SW 1271 (cell line): ENCODE data around the gene CCDC121.
A peak's percentile ranks its signal among the peaks of the same experiment; 100 is the strongest.
"Not testable (repeated sequence)": the region's sequence is repeated elsewhere in the genome, so short reads cannot be mapped to it uniquely, and the experiment has no call there.

Experiments used
- DNase-seq, 2 experiments: peaks; one replicate each; lab custom pipeline; 2025; lab: John Stamatoyannopoulos, UW

CCDC121 gene

GRCh38 chr2:27636766-27637165 lies 8.0 kb upstream of the CCDC121 start:
- DNase-seq = no peak

DNA sequence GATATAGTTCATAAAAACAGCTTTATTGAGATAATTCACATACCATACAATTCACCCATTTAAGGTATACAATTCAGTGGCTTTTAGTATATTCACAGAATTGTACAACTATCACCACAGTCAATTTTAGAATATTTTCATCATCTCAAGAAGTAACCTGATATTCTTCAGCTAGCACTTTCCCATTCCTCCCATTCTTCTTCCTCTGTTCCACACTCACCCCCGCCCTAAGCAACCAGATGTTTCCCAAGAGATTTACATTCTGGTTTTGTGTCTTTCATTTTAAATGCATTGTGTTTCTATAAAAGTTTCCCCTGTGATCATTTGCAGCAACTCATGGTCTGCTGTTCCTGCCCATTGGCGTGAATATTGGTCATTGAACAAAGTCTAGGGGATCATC lies 5.5 kb upstream of the CCDC121 start:
- no peak for DNase-seq

DNA sequence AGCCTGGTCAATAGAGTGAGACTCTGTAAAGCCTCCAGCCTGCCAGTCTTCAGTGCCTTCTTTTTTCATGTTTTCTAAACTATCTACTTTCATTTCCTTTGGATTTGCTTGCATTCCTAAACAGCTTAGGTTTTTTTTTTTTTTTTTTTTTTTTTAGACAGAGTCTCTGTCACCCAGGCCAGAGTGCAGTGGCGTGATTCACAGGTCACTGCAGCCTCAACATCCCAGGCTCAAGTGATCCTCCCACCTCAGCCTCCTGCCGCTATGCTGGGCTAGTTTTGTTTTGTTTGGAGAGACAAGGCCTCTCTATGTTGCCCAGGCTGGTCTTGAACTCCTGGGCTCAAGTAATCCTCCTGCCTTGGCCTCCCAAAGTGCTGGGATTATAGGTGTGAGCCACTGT lies 1.4 kb upstream of the CCDC121 start:
- not testable (repeated sequence) for DNase-seq

- peak in 1 of 2 experiments; percentile 49 for DNase-seq
Measured at GRCh38 chr2:27627963-27628766, 647 bp downstream of the CCDC121 start.

GRCh38 chr2:27626921-27627320 lies 1.9 kb downstream of the CCDC121 start:
- not testable (repeated sequence) for DNase-seq

- DNase-seq = not testable (repeated sequence)
Measured at GRCh38 chr2:27626323-27626722, 2.5 kb downstream of the CCDC121 start.

DNA sequence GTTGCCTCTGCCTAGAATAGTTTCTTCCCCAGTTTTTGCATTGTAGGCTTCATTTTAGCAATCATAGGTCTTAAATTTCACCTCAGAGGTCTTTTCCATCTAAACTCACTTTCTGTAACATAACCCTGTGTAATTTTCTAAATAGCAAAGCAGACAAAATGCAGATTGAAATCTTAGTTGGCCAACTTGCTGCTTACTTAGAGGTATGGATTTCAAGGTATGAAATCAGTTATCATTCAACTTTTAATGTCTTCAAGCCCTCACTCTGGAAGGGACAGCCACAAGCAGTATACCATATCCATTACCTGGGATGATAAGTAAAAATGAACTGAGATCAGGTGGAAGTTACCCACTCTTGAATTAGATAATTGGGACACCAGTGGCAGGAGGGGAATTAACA lies 3.9 kb downstream of the CCDC121 start:
- no peak for DNase-seq

DNA sequence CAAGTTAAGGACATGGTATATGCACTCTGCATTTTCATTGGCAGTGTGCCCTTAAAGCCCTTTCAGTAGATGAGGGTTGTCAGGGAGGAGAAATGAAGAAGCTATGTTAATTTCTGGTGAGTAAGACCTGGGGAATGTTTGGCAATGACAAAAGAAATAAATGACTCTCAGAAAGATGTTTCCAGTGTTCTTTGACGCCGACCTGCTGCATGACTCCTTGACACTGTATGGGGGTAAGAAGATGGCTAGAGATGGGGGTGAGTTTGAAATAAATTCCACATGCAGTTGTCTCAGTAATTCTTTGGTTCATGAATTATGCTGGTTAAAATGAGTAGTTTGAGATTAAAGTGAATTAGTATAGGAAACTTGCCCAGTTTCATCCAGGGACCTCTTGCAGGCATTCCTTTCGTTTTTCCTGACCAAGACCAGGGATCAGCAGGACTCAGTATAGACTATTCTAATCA lies 5.9 kb downstream of the CCDC121 start:
- DNase-seq = peak in 1 of 2 experiments; percentile 17

- DNase-seq = no peak
Measured at GRCh38 chr2:27621524-27621923, 7.3 kb downstream of the CCDC121 start.

DNA sequence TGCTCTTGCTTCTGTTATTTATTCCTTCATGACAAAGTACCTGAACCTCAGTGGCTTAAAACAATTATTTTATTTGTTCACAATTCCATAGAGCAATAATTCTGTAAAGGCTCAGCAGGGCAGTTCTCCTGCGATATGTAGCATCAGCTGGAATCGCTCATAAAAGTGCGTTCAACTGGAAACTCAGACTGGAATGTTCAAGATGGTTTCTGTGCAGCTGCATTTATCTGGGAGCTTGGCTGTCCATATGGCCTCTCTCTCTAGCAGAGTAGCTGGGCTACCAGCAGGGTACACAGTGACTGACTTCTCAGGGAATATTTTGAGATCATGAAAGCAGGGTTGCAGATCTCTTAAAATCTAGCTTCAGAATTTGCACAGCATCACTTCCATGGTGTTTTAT lies 13.5 kb downstream of the CCDC121 start:
- no peak for DNase-seq

DNA sequence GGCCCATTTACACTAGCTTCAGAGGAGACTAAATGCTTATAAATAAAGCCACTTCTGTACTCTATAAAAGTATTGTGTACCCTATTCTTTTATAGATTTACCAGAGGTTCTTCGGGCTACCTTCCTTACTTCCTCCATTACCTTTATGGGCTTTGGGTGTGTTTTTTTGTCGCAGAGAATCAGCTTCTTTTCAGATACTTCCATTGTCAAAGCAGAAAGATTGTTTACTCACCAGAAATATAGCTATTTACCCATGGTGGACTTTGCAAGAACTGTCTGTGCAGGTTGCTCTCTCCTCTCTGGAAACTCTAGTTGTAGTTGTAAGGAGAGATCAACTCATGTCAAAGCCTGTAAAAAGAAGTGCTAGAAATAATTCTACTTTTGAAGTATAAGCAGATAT lies 14.8 kb downstream of the CCDC121 start:
- no peak for DNase-seq

DNA sequence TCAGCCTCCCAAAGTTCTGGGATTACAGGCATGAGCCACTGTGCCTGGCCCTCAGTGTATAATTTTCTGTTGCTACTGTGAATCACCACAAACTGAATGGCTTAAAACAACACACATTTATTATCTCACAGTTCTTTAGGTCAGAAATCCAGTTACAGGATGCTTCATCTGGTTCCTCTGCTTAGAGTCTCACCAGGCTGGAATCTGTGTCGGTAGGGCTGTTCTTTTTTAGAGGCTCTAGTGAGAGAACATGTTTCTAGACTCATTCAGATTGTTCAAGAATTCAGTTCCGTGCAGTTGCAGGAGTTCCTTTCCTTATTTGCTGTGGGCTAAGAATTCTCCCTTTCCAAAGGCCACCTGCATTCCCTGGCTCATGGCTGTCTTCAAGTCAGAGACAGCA lies 22.2 kb downstream of the CCDC121 start:
- DNase-seq = no peak

- DNase-seq = no peak
Measured at GRCh38 chr2:27596627-27597026, 32.2 kb downstream of the CCDC121 start.

- DNase-seq = not testable (repeated sequence)
Measured at GRCh38 chr2:27595412-27595811, 33.4 kb downstream of the CCDC121 start.

DNA sequence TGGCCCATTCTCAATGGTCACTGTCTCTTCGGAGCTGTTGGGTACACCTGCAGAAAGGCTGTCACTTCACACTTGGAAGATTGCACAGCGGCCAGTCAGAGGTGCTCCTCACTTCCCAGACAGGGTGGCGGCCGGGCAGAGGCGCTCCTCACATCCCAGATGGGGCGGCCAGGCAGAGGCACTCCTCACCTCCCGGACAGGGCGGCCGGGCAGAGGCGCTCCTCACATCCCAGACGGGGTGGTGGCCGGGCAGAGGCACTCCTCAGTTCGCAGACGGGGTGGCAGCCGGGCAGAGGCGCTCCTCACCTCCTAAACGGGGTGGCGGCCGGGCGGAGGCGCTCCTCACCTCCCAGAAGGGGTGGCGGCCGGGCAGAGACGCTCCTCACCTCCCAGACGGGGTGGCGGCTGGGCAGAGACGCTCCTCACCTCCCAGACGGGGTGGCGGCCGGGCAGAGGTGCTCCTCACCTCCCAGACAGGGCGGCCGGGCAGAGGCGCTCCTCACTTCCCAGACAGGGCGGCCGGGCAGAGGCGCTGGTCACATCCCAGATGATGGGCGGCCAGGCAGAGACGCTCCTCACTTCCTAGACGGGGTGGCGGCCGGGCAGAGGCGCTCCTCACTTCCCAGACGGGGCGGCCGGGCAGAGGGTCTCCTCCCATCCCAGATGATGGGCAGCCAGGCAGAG lies 34.6 kb downstream of the CCDC121 start:
- not testable (repeated sequence) for DNase-seq

GRCh38 chr2:27593240-27593639 lies 35.6 kb downstream of the CCDC121 start:
- DNase-seq = no peak

GRCh38 chr2:27591745-27592144 lies 37.1 kb downstream of the CCDC121 start:
- no peak for DNase-seq

GRCh38 chr2:27588308-27588707 lies 40.5 kb downstream of the CCDC121 start:
- no peak for DNase-seq

GRCh38 chr2:27587025-27587424 lies 41.8 kb downstream of the CCDC121 start:
- no peak for DNase-seq

DNA sequence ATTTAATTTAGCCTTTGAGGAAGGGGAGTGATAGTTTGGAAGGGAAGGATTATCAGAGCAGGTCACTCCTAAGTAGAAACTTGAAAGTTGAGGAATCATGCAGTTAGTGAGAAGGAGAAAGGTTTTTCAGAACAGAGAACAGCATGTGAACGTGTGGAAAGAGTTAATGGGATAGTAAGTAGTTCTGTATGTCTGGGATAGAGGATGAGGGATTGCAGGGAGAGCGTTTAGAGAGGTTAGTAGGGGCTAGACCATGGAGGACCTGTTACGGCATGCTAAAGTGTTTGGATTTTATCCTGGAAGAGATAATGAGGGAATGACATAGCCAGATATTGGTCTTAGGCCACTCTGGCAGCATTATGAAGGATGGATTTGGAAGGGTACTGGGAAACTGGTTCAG lies 44.2 kb downstream of the CCDC121 start:
- no peak for DNase-seq

GRCh38 chr2:27583390-27583915 lies 45.4 kb downstream of the CCDC121 start:
- no peak for DNase-seq

GRCh38 chr2:27582695-27583389 lies 46.0 kb downstream of the CCDC121 start, which contains the start of gene ZNF512:
ZNF512 (plus strand) TSS chr2:27583042; CDS start chr2:27583113, 71 bp downstream.
- DNase-seq = peak; percentile 97
